SK-N-DZ (cell line): ENCODE measurements around the gene COL11A1. TPM values are rescaled to one million over a fixed set of nuclear protein-coding genes. Genes with fewer than 3 reads are reported as not detected.
"Not testable (repeated sequence)": the region's sequence is repeated elsewhere in the genome, so short reads cannot be mapped to it uniquely, and the experiment has no call there.

Source experiments
- DNase-seq: peaks from one replicate; pipeline ENCODE4 v3.0.0-alpha.2; 2015; ENCODE audit warnings: low spot score
- polyA plus RNA-seq, 2 experiments: library from polyadenylated mRNA; depleted of rRNA; stranded (reverse); fragments of >200 nt; gene quantifications; 2 replicates each; pipeline ENCODE4 v1.2.3, GENCODE V29; 2014

COL11A1 gene
- 14.6 and 22.1 TPM in 2 replicates for polyA plus RNA-seq (2014; cell fraction: cytosol; rRNA removed)
- 233 and 240 TPM in 2 replicates for polyA plus RNA-seq (2014; cell fraction: nucleus; rRNA removed)

GRCh38 chr1:103108376-103109150, at the start of gene COL11A1:
COL11A1 (minus strand) TSS chr1:103108522; CDS start chr1:103108178, 344 bp downstream.
- DNase-seq, result peak; percentile 88

GRCh38 chr1:103156966-103157365, 48.6 kb upstream of the COL11A1 start:
- DNase-seq, result no peak

- no peak for DNase-seq
Measured at GRCh38 chr1:103146166-103146565, 37.8 kb upstream of the COL11A1 start.

GRCh38 chr1:103145449-103145848, 37.1 kb upstream of the COL11A1 start:
- no peak for DNase-seq

- no peak for DNase-seq
Measured at GRCh38 chr1:103144681-103145080, 36.4 kb upstream of the COL11A1 start.

GRCh38 chr1:103142461-103142860, 34.1 kb upstream of the COL11A1 start:
- no peak for DNase-seq

- DNase-seq, result no peak
Measured at GRCh38 chr1:103129796-103130195, 21.5 kb upstream of the COL11A1 start.

- DNase-seq, result no peak
Measured at GRCh38 chr1:103129255-103129654, 20.9 kb upstream of the COL11A1 start.

GRCh38 chr1:103128256-103128655, 19.9 kb upstream of the COL11A1 start:
- DNase-seq, result not testable (repeated sequence)

- no peak for DNase-seq
Measured at GRCh38 chr1:103125219-103125618, 16.9 kb upstream of the COL11A1 start.

GRCh38 chr1:103122983-103123720, 14.8 kb upstream of the COL11A1 start:
- DNase-seq, result no peak

GRCh38 chr1:103120981-103121380, 12.7 kb upstream of the COL11A1 start:
- DNase-seq, result no peak

GRCh38 chr1:103112546-103112945, 4.2 kb upstream of the COL11A1 start:
- DNase-seq, result no peak

GRCh38 chr1:103111926-103112325, 3.6 kb upstream of the COL11A1 start:
- DNase-seq, result no peak

- no peak for DNase-seq
Measured at GRCh38 chr1:103110701-103111100, 2.4 kb upstream of the COL11A1 start.

GRCh38 chr1:103109311-103109920, 1.1 kb upstream of the COL11A1 start:
- no peak for DNase-seq

- no peak for DNase-seq
Measured at GRCh38 chr1:103107741-103108375, 464 bp downstream of the COL11A1 start.

- peak; percentile 69 for DNase-seq
Measured at GRCh38 chr1:103106426-103107341, 1.6 kb downstream of the COL11A1 start.

- no peak for DNase-seq
Measured at GRCh38 chr1:103101399-103101798, 6.9 kb downstream of the COL11A1 start.

GRCh38 chr1:103089221-103089620, 19.1 kb downstream of the COL11A1 start:
- no peak for DNase-seq

GRCh38 chr1:103087256-103087655, 21.1 kb downstream of the COL11A1 start:
- DNase-seq, result no peak
